Measurements from ENCODE around the gene EIF3J. TPM values are rescaled to one million over a fixed set of nuclear protein-coding genes. Genes with fewer than 3 reads are reported as not detected.
"Not testable (repeated sequence)": the region's sequence is repeated elsewhere in the genome, so short reads cannot be mapped to it uniquely, and the experiment has no call there.

Gene EIF3J
- total RNA-seq, 1 experiment from 2014 or later = 129 TPM

DNA sequence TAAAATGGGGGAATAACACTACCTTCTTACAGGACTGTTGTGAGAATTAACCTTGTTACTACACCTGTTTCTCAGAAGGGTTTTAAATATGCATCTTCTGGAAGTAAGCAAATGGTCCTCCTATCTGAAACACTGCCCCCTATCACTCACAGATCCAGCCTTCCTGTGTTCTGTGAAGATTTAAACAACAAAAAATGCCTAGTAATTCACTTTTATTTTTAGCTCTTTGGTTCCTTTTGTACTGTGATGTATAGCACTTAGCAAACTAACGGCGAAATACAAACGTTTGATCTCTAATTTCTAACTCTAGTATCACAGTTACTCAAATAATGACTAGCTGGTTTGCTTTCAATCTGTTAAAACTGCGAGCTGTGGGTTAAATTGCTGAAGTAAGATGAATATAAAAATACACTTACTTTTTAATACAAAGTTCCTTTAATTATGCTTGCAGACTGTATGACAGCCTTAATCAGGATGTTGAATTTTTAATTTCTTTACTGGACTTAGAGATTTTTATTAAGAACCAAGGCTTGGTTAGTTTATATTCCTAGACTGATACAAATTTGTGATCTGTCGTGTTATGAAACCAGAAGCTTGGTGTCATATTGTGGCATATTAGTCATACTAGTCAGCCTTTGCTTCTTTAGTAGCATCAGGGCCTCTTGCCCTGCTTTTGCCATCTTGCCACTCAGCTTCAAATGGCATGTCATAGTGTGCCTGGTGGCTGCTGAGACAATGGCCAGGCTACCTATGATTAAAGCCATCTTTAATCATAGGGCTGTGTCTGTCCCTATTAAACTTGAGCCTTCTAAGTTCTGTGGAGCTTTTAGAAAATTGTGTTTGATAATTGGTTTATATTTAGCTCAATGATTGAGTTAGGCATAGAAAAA lies 9.2 kb downstream of the EIF3J start:
- peaks cover 7% of the 10 kb centered on the region; the same call in 1 of the 2 replicates for H3K79me2 ChIP-seq (ENCODE audit: insufficient read depth, low read length)
- H3K23ac ChIP-seq (ENCODE audit: insufficient read length, low read depth, low read length) = no peak overlapping the region
- H3K23me2 ChIP-seq (ENCODE audit: insufficient read length, low read depth, low read length, poor library complexity, severe bottlenecking) = no peaks in the 10 kb centered on the region
- H3K4ac ChIP-seq (ENCODE audit: low read depth, low read length) = no peak overlapping the region
- no peaks in the 10 kb centered on the region for H3K27me3 ChIP-seq (ENCODE audit: insufficient read depth, low read length)
- H2AK5ac ChIP-seq (ENCODE audit: insufficient read length, low read length) = no peak overlapping the region
- H4K8ac ChIP-seq (replicated peaks; ENCODE audit: insufficient read length, low read depth, low read length) = no peak overlapping the region
- Mint-ChIP-seq H3K36me3 (ENCODE audit: insufficient read depth in 1 of 3, low read depth in 3 of 3) (peaks cover 22 to 42% (median 39%) of the 10 kb centered on the region in 3 experiments), H3K4me1 (0 out of 4 replicates have a peak, but pooled peaks cover 4 to 7% of the 10 kb centered on the region in 2 experiments), H3K9me3 (no peaks in the 10 kb centered on the region), H3K27me3 (ENCODE audit: low read depth) (no peaks in the 10 kb centered on the region), H3K4me3 (no peak overlapping the region), H3K27ac (no peak overlapping the region)
- H3K79me1 ChIP-seq (ENCODE audit: insufficient read depth, low read depth, low read length, poor library complexity, severe bottlenecking) = no peaks in the 10 kb centered on the region
- H4K91ac ChIP-seq (ENCODE audit: insufficient read length, low read depth, low read length) = no peak overlapping the region
- TF ChIP-seq, protein P1, sequence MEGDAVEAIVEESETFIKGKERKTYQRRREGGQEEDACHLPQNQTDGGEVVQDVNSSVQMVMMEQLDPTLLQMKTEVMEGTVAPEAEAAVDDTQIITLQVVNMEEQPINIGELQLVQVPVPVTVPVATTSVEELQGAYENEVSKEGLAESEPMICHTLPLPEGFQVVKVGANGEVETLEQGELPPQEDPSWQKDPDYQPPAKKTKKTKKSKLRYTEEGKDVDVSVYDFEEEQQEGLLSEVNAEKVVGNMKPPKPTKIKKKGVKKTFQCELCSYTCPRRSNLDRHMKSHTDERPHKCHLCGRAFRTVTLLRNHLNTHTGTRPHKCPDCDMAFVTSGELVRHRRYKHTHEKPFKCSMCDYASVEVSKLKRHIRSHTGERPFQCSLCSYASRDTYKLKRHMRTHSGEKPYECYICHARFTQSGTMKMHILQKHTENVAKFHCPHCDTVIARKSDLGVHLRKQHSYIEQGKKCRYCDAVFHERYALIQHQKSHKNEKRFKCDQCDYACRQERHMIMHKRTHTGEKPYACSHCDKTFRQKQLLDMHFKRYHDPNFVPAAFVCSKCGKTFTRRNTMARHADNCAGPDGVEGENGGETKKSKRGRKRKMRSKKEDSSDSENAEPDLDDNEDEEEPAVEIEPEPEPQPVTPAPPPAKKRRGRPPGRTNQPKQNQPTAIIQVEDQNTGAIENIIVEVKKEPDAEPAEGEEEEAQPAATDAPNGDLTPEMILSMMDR (conservative IDR thresholded peaks at IDR 0.05) = peak; percentile 54; the same call in 2 of the 3 replicates
- no peak overlapping the region for H2AFZ ChIP-seq (ENCODE audit: low read length)
- no peak overlapping the region for H2BK120ac ChIP-seq (ENCODE audit: low read depth, low read length, poor library complexity, severe bottlenecking)
- DNase-seq = no peak
- H3K4me1 ChIP-seq (ENCODE audit: insufficient read depth, low read length) = no peaks in the 10 kb centered on the region
- no peak overlapping the region for H2BK15ac ChIP-seq (ENCODE audit: low read depth, low read length)
- H2BK12ac ChIP-seq (ENCODE audit: insufficient read length, low read depth, low read length) = no peak overlapping the region
- H3K9ac ChIP-seq (ENCODE audit: extremely low read depth, insufficient read length, low read length) = no peak overlapping the region
- no peaks in the 10 kb centered on the region for H4K20me1 ChIP-seq (ENCODE audit: control insufficient read depth, insufficient read depth, insufficient read length)
- H3K27ac ChIP-seq (ENCODE audit: insufficient read length, low read depth, low read length) = no peak overlapping the region
- H4K5ac ChIP-seq (ENCODE audit: insufficient read length, low read depth, low read length) = no peak overlapping the region
- H3K14ac ChIP-seq (ENCODE audit: insufficient read depth, low read length) = no peak overlapping the region
- no peak overlapping the region for H3T11ph ChIP-seq (ENCODE audit: low read length)
- no peak overlapping the region for H2BK20ac ChIP-seq (ENCODE audit: low read depth, low read length, poor library complexity, severe bottlenecking)
- no peaks in the 10 kb centered on the region for H3K9me3 ChIP-seq (ENCODE audit: control insufficient read depth, low read depth, low read length)
- H3K4me2 ChIP-seq (ENCODE audit: insufficient read depth, insufficient read length, low read length) = no peak overlapping the region
- H3K56ac ChIP-seq (ENCODE audit: insufficient read length, low read depth, low read length) = no peak overlapping the region
- no CpG with 5 or more reads among the region's 5 CpGs for WGBS (ENCODE audit: extremely low coverage, insufficient read length, low lambda C conversion rate)
- no peak overlapping the region for H3K18ac ChIP-seq (ENCODE audit: insufficient read length, low read depth, low read length)
- no peak overlapping the region for H2BK5ac ChIP-seq (ENCODE audit: insufficient read length, low read length)

DNA sequence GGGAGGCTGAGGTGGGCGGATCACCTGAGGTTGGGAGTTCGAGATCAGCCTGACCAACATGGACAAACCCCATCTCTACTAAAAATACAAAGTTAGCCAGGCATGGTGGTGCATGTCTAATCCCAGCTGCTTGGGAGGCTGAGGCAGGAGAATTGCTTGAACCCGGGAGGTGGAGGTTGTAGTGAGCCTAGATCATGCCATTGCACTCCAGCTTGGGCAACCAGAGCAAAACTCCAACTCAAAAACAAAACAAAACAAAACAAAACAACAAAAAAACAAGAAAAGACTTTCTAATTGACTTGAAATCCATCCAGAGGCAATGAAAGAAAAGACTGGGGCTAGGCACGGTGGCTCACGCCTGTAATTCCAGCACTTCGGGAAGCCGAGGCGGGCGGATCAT lies 12.2 kb downstream of the EIF3J start:
- H3K27ac Mint-ChIP-seq = peak overlapping the region in 1 of 3 experiments; percentile 74; a peak in 2 of 7 replicates
- not testable (repeated sequence) for H2BK5ac ChIP-seq (ENCODE audit: insufficient read length, low read length); H3K4me1 ChIP-seq (ENCODE audit: insufficient read depth, low read length); H2BK120ac ChIP-seq (ENCODE audit: low read depth, low read length, poor library complexity, severe bottlenecking); H3K27me3 Mint-ChIP-seq (ENCODE audit: low read depth); H2BK20ac ChIP-seq (ENCODE audit: low read depth, low read length, poor library complexity, severe bottlenecking); H4K8ac ChIP-seq (replicated peaks; ENCODE audit: insufficient read length, low read depth, low read length); H3K56ac ChIP-seq (ENCODE audit: insufficient read length, low read depth, low read length); H4K20me1 ChIP-seq (ENCODE audit: control insufficient read depth, insufficient read depth, insufficient read length); H2BK15ac ChIP-seq (ENCODE audit: low read depth, low read length); H3K23ac ChIP-seq (ENCODE audit: insufficient read length, low read depth, low read length); H2BK12ac ChIP-seq (ENCODE audit: insufficient read length, low read depth, low read length); H2AFZ ChIP-seq (ENCODE audit: low read length); H3T11ph ChIP-seq (ENCODE audit: low read length); H3K9ac ChIP-seq (ENCODE audit: extremely low read depth, insufficient read length, low read length); H3K9me3 Mint-ChIP-seq; H4K91ac ChIP-seq (ENCODE audit: insufficient read length, low read depth, low read length); H3K4me3 Mint-ChIP-seq; H3K23me2 ChIP-seq (ENCODE audit: insufficient read length, low read depth, low read length, poor library complexity, severe bottlenecking); H3K27me3 ChIP-seq (ENCODE audit: insufficient read depth, low read length); H2AK5ac ChIP-seq (ENCODE audit: insufficient read length, low read length); H3K27ac ChIP-seq (ENCODE audit: insufficient read length, low read depth, low read length); H3K4me1 Mint-ChIP-seq; H3K4ac ChIP-seq (ENCODE audit: low read depth, low read length); H3K79me1 ChIP-seq (ENCODE audit: insufficient read depth, low read depth, low read length, poor library complexity, severe bottlenecking); DNase-seq; H3K18ac ChIP-seq (ENCODE audit: insufficient read length, low read depth, low read length); H3K4me2 ChIP-seq (ENCODE audit: insufficient read depth, insufficient read length, low read length); H3K79me2 ChIP-seq (ENCODE audit: insufficient read depth, low read length); H3K14ac ChIP-seq (ENCODE audit: insufficient read depth, low read length); H4K5ac ChIP-seq (ENCODE audit: insufficient read length, low read depth, low read length); H3K9me3 ChIP-seq (ENCODE audit: control insufficient read depth, low read depth, low read length)
- WGBS (ENCODE audit: extremely low coverage, insufficient read length, low lambda C conversion rate) = no CpG with 5 or more reads among the region's 9 CpGs
- peaks cover 19 to 45% (median 38%) of the 10 kb centered on the region in 3 experiments; a peak in 6 of 7 replicates for H3K36me3 Mint-ChIP-seq (ENCODE audit: insufficient read depth in 1 of 3, low read depth in 3 of 3)
